ENCODE results near the gene RTEL1.

GRCh38 chr20:63702751-63703470 lies 44.8 kb downstream of the RTEL1 start:
- TF ChIP-seq CTCF (IDR thresholded peaks at IDR 0.05; ENCODE audit: low read length) (no peak), EZH2 (IDR thresholded peaks at IDR 0.05; ENCODE audit: borderline replicate concordance, low read length) (no peak)
